Amygdala (tissue), 56 donors: Measurements from ENCODE around the gene EDAR.
A peak's percentile ranks its signal among the peaks of the same experiment; 100 is the strongest.

Experiments
- DNase-seq, 56 donors: peaks; one replicate each; lab custom pipeline; 2025; lab: John Stamatoyannopoulos, UW

EDAR gene

DNA sequence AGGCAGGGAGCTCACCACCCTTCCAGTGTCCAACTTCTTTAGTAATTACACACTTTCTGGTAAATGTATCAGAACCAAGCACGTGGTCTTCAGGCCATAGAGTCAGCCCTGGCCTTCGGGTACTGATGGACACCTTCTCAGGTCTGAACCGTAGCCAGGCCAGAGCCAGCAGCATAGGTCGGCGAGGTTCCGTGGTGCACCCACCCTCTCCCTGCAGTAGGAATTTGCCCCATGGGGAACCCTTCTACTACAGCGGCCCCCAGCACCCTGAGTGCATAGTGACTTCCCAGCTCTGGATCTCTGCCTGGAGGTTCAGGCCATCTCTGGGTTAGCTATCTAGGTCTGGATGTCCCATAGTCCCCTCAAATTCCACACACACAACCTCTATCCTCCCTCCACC, 61.6 kb downstream of the EDAR start:
- no peak for DNase-seq

DNA sequence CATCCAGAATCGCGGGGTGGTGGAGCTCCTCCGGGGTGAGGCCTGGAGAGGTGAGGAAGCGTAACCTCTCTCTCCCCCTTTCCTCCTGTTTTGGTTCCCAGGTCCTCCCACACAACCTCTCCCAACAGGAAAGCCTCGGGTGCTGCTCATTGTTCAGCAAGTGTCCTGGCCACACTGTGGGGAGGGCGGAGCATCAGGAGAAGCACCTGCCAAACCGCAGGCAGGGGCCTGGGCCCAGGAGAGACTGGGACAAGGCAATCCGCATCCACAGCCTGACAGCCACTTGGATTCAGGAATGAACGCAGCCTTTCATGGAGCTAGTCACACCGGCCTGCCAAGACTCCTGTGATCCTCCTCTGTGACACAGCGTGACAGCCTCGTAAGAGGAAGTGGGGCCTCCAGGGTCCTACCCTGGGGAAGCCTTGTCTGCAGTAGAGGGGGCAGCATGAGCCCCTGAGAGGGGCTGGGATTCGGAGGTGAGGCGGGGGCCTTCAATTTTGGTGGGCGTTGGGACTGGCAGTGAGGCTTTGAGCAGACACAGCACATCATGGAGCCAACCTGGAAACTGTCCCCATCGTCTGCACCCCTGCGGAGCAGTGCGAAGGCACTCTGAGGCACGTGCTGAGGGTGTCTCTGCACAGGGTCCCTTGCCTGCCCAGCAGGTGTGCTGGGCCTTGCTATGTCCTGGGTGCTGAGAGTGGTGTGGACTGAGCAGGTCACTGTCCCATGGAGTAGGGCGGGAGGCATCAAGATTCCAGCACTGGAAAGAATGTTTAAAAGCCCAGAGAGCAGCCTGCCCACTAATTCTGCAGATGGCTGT, 62.2 kb downstream of the EDAR start:
- no peak for DNase-seq

- DNase-seq, result no peak
Measured at GRCh38 chr2:108925735-108926134, 63.3 kb downstream of the EDAR start.

GRCh38 chr2:108925286-108925685, 63.7 kb downstream of the EDAR start:
- no peak for DNase-seq

DNA sequence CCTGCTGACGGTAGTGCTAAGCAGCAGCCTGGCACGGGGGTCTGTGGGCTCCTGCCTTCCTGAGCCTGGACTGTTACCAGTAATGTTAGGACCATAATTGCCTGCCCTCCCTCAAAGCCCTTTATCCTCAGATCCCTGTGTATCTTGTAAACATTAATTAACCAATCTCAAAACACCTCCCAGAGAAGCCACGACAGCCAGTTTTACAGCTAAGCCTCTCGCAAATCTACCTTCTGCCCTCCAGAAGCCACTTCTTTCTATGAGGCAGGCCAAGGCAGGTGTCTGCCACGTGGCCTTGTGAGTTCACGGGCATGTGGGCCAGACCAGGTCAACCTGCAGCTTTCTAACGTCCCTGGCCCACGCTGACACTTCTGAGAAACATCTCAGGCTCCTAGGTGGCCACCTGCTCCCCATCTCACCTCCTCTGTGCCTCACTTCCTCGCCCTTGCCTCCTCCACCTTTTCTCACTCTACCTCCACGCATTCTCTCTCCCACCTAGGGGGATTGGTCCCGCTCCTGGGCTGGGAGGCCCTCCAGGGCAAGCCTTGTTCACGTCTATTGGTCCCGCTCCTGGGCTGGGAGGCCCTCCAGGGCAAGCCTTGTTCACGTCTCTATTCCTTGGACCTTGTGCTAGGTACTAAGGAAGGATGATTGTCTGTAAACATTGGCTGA, 64.3 kb downstream of the EDAR start:
- DNase-seq, result no peak

GRCh38 chr2:108923736-108924579, 65.1 kb downstream of the EDAR start:
- no peak for DNase-seq

GRCh38 chr2:108923019-108923700, 65.9 kb downstream of the EDAR start:
- DNase-seq, result no peak

- DNase-seq, result peak in 1 of 56 donors; percentile 22
Measured at GRCh38 chr2:108922141-108922915, 66.7 kb downstream of the EDAR start.

DNA sequence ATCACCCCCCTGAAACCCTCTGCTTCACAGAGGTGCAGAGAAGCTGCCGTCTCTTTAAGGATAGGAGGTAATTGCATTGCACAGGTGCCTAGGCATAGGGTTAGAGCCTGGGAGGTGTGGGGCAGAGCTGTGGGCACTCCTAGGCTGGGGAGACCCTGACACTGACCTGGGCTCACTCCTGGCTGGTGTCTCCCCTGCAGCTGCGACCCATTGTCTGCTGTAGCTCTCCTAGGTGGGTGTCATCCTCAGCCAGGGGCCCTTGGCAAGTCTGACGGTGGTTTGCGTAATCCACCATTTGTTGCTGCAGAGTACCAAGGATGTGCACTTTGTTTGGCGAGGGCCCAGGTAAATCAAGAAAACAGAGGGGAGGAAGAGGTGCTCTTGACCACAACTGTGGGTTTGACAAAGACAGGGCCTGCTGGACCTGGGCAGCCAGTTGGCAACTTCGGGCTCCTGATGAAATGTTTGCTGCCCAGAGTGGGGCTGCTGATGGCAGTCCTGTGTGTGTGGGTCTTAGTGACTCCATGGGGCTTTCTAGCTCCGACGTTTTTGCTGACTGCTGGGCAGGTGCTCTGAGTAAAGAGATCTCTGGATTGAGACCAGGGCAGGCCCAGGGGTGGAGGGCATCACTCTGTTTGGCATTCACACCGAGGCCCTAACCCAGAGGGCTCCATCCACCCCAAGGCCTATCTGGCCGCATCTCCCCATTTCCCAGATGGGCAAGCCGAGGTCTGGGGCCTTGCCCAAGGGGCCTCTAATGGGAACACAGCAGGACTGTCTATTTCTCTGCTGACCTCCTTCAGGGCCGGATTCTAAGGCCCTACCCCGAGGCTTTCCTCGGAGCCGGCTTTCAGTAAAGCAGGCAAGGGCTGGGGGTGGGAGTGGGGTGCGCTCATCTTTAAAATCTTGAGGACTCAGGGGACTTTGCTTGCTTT, 67.7 kb downstream of the EDAR start:
- DNase-seq, result no peak

GRCh38 chr2:108920686-108921085, 68.3 kb downstream of the EDAR start:
- no peak for DNase-seq

- no peak for DNase-seq
Measured at GRCh38 chr2:108919571-108920373, 69.2 kb downstream of the EDAR start.

DNA sequence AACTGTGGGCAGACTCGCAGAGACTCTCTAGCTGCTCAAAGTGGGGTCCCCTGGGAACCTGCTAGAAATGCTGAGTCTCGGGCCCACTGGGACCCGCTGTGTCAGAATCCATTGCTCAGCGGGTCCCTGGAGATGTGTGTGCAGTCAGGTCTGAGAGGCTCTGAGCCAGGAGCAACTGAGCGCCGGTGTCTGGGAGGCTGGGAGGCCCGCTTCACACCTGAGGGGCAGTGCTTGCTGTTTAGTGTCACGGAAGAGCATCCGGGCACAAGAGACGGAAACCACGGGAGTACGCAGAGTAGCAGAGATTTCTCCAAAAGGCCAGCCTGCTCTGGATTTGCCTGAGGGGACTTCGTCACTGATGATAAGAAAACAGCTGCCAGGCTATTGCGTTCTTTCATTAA, 70.1 kb downstream of the EDAR start:
- no peak for DNase-seq

GRCh38 chr2:108918156-108918874, 70.7 kb downstream of the EDAR start:
- DNase-seq, result no peak

GRCh38 chr2:108917526-108917925, 71.5 kb downstream of the EDAR start:
- no peak for DNase-seq

GRCh38 chr2:108916796-108917421, 72.1 kb downstream of the EDAR start:
- DNase-seq, result peak in 14 of 56 donors; percentile 11 to 43 (median 32)

GRCh38 chr2:108916122-108916795, 72.8 kb downstream of the EDAR start:
- no peak for DNase-seq
